ENCODE results near the gene JAKMIP3.

Gene JAKMIP3

DNA sequence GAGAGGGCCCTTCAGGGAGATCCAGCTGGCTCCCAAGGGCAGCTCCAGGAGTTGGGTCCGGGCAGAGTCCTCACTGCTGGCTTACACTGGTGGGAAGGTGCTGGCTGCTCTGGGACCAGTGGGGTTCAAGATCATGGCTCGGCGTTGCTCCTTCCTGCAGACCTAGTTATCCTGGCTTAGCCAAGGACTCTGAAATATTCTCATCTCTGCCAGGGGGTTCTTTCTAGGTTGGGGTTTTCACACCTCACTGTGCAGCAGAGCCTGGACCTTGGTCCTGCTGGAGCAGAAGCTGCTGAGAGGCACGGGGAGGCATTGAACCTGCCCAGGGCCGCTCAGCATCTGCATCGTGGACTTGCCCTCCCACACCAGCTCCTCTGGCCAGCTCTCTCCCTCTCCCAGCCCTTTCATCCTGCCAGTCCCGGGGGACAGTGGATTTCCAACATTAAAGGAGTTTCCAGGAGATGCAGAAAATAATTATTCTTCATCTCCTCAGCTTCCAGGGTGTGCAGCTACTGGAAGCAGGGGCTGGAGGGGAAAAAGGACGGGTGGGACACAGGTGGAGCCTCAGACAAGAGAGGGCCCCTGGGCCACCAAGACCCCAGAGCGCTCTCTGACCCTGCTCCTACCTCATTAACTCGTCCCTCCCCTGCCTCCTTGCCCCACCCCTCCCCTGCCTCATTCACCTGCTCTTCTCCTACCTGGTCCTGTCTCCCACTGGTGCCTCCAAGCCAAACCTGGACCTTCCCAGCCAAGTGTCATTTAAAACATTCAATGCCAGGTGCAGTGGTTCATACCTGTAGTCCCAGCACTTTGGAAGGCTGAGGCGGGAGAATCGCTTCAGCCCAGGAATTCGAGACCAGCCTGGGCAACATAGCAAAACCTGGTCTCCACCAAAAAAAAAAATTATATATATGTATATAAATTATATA, 42.5 kb downstream of the JAKMIP3 start:
- Histone ChIP-seq H3K27me3 (ENCODE audit: control insufficient read depth in 1 of 2, insufficient read depth in 1 of 2, low read length in 2 of 2) (peaks cover 0 to 25% of the 10 kb centered on the region in 2 experiments), H2BK12ac (ENCODE audit: low read length in 2 of 2) (no peak overlapping the region), H3K4me3 (ENCODE audit: insufficient read depth in 1 of 2, low read depth in 1 of 2, low read length in 2 of 2) (no peak overlapping the region), H3K4me1 (ENCODE audit: control insufficient read depth, insufficient read depth, low read depth, low read length) (no peaks in the 10 kb centered on the region), H3K18ac (ENCODE audit: low read depth in 1 of 2, low read length in 2 of 2) (no peak overlapping the region), H3K14ac (ENCODE audit: low read length in 2 of 2) (no peak overlapping the region), H4K91ac (ENCODE audit: low read length) (no peak overlapping the region), H2AFZ (ENCODE audit: low read depth, low read length) (no peak overlapping the region), H3K4me2 (ENCODE audit: low read length, poor library complexity, severe bottlenecking) (no peak overlapping the region), H2AK5ac (ENCODE audit: low read length, severe bottlenecking) (no peak overlapping the region), H3K79me1 (replicated peaks; ENCODE audit: low read length, poor library complexity, severe bottlenecking) (no peaks in the 10 kb centered on the region), H3K23ac (ENCODE audit: low read length in 2 of 2) (no peak overlapping the region), H2BK120ac (ENCODE audit: low read depth, low read length) (no peak overlapping the region), H3K4ac (ENCODE audit: low read depth in 1 of 2, low read length in 2 of 2) (no peak overlapping the region), H3K36me3 (ENCODE audit: control insufficient read depth in 1 of 2, insufficient read depth in 2 of 2, low read depth in 1 of 2, low read length in 2 of 2) (no peaks in the 10 kb centered on the region), H3K9ac (ENCODE audit: low read length) (no peak overlapping the region), H3K27ac (ENCODE audit: low read length, poor library complexity, severe bottlenecking) (no peak overlapping the region), H2BK15ac (ENCODE audit: low read depth, poor library complexity, severe bottlenecking) (no peak overlapping the region), H3K9me3 (ENCODE audit: control insufficient read depth, low read length) (no peaks in the 10 kb centered on the region), H2BK5ac (ENCODE audit: low read depth, low read length, poor library complexity, severe bottlenecking) (no peak overlapping the region), H4K8ac (ENCODE audit: low read length) (no peak overlapping the region)
- WGBS = 74% methylated on average over 9 of the region's 13 CpGs
- DNase-seq = no peak

DNA sequence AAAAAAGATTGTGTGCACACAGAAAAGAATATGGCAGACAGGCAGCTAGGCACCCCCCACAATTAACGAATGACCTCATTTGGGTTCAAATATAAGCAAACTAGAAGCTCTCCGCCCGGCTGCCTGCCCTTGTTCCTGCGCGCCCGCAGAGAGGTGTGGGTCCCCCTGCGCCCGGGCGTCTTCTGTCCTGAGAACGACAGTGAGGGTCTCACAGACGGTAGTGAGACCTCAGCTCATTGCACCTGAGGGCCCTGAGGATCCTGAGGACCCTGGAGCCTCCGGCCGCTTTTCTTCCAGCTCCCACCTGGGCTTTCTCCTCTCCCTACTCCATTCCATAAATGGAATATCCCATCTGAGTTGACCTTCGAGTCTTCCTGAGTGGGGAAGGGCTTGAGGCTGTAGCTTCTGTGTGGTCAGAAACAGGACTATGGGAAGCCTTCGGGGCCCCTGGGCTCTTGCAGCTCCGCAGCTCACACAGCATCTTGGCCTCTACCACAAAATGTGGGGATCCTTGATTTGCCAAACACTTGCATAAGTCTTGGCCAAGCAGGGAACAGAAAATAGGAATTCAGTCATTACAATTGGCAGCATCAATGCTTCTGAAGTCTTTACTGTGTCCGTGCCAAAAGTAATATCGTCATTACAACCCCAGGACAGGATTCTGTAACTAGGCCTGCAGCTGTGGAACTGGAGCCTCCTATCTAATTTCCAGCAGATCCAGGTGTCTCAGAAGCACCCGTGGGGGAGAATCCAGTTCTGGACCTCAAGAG, 43.8 kb downstream of the JAKMIP3 start:
- Histone ChIP-seq H3K4ac (ENCODE audit: low read depth in 1 of 2, low read length in 2 of 2) (no peak overlapping the region), H3K4me2 (ENCODE audit: low read length, poor library complexity, severe bottlenecking) (no peak overlapping the region), H4K91ac (ENCODE audit: low read length) (no peak overlapping the region), H3K9ac (ENCODE audit: low read length) (no peak overlapping the region), H3K79me1 (replicated peaks; ENCODE audit: low read length, poor library complexity, severe bottlenecking) (no peaks in the 10 kb centered on the region), H3K27ac (ENCODE audit: low read length, poor library complexity, severe bottlenecking) (no peak overlapping the region), H3K14ac (ENCODE audit: low read length in 2 of 2) (no peak overlapping the region), H2BK5ac (ENCODE audit: low read depth, low read length, poor library complexity, severe bottlenecking) (no peak overlapping the region), H4K8ac (ENCODE audit: low read length) (no peak overlapping the region), H2AFZ (ENCODE audit: low read depth, low read length) (no peak overlapping the region), H3K27me3 (ENCODE audit: control insufficient read depth in 1 of 2, insufficient read depth in 1 of 2, low read length in 2 of 2) (peaks cover 3 to 19% of the 10 kb centered on the region in 2 experiments), H2BK15ac (ENCODE audit: low read depth, poor library complexity, severe bottlenecking) (no peak overlapping the region), H3K4me3 (ENCODE audit: insufficient read depth in 1 of 2, low read depth in 1 of 2, low read length in 2 of 2) (no peak overlapping the region), H3K4me1 (ENCODE audit: control insufficient read depth, insufficient read depth, low read depth, low read length) (no peaks in the 10 kb centered on the region), H3K18ac (ENCODE audit: low read depth in 1 of 2, low read length in 2 of 2) (no peak overlapping the region), H2BK120ac (ENCODE audit: low read depth, low read length) (no peak overlapping the region), H3K23ac (ENCODE audit: low read length in 2 of 2) (no peak overlapping the region), H3K36me3 (ENCODE audit: control insufficient read depth in 1 of 2, insufficient read depth in 2 of 2, low read depth in 1 of 2, low read length in 2 of 2) (no peaks in the 10 kb centered on the region), H2BK12ac (ENCODE audit: low read length in 2 of 2) (no peak overlapping the region), H3K9me3 (ENCODE audit: control insufficient read depth, low read length) (no peaks in the 10 kb centered on the region), H2AK5ac (ENCODE audit: low read length, severe bottlenecking) (no peak overlapping the region)
- DNase-seq = no peak
- WGBS = 89% methylated on average over 17 of the region's 19 CpGs

DNA sequence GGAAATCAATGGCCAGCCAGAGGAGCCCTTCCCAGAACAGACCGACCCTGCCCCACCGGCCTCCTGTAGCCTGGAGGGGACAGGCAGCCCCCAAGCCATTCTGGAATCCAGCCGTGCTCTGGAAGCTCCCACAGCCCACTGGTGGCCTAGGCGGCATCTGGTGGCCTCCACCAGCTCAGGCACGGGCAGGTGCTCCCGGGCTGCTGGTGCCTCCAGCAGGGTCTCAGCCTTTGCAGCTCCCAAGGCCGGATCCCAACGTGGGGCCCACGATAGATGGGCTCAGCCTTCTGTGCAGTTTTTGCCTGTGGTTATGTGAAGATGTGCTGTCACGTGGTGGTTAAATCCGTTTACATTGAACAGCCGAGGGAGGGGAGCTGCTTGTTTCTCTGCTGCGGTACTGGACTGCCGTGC, 44.4 kb downstream of the JAKMIP3 start:
- H2BK15ac ChIP-seq (ENCODE audit: low read depth, poor library complexity, severe bottlenecking) = no peak overlapping the region
- H2BK5ac ChIP-seq (ENCODE audit: low read depth, low read length, poor library complexity, severe bottlenecking) = no peak overlapping the region
- 84% methylated on average over 10 of the region's 14 CpGs for WGBS
- no peak overlapping the region for H2AK5ac ChIP-seq (ENCODE audit: low read length, severe bottlenecking)
- H3K4me2 ChIP-seq (ENCODE audit: low read length, poor library complexity, severe bottlenecking) = no peak overlapping the region
- no peaks in the 10 kb centered on the region for H3K79me1 ChIP-seq (replicated peaks; ENCODE audit: low read length, poor library complexity, severe bottlenecking)
- no peak overlapping the region for H3K18ac ChIP-seq (ENCODE audit: low read depth in 1 of 2, low read length in 2 of 2)
- no peaks in the 10 kb centered on the region for H3K36me3 ChIP-seq (ENCODE audit: control insufficient read depth in 1 of 2, insufficient read depth in 2 of 2, low read depth in 1 of 2, low read length in 2 of 2)
- no peak overlapping the region for H2BK120ac ChIP-seq (ENCODE audit: low read depth, low read length)
- H3K27me3 ChIP-seq (ENCODE audit: control insufficient read depth in 1 of 2, insufficient read depth in 1 of 2, low read length in 2 of 2) = peaks cover 3 to 19% of the 10 kb centered on the region in 2 experiments
- H3K4me3 ChIP-seq (ENCODE audit: insufficient read depth in 1 of 2, low read depth in 1 of 2, low read length in 2 of 2) = no peak overlapping the region
- no peak for DNase-seq
- no peak overlapping the region for H2AFZ ChIP-seq (ENCODE audit: low read depth, low read length)
- no peak overlapping the region for H3K23ac ChIP-seq (ENCODE audit: low read length in 2 of 2)
- no peak overlapping the region for H3K27ac ChIP-seq (ENCODE audit: low read length, poor library complexity, severe bottlenecking)
- no peak overlapping the region for H4K8ac ChIP-seq (ENCODE audit: low read length)
- no peak overlapping the region for H3K14ac ChIP-seq (ENCODE audit: low read length in 2 of 2)
- no peaks in the 10 kb centered on the region for H3K9me3 ChIP-seq (ENCODE audit: control insufficient read depth, low read length)
- no peaks in the 10 kb centered on the region for H3K4me1 ChIP-seq (ENCODE audit: control insufficient read depth, insufficient read depth, low read depth, low read length)
- H4K91ac ChIP-seq (ENCODE audit: low read length) = no peak overlapping the region
- no peak overlapping the region for H2BK12ac ChIP-seq (ENCODE audit: low read length in 2 of 2)
- no peak overlapping the region for H3K4ac ChIP-seq (ENCODE audit: low read depth in 1 of 2, low read length in 2 of 2)
- H3K9ac ChIP-seq (ENCODE audit: low read length) = no peak overlapping the region

DNA sequence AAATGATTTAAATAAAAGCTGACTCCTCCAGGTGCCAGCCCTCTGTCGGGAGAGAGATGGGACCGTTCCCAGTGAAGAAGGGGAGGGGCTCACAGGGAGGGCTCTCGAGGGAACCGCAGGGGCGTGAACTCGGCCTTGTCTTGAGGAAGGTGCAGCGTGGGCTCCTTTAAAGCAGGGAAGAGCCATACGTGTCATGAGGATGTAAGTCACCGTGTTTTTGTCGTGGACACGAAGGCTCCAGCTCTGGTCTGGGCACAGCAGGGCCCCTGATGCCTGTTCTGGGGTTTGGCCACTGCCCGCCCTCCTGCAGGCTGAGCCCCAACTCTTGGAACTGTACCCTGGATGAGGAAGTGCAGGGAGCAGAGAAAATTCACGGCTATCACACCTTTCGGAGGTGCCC, 45.0 kb downstream of the JAKMIP3 start:
- Histone ChIP-seq H3K23ac (ENCODE audit: low read length in 2 of 2) (no peak overlapping the region), H3K9me3 (ENCODE audit: control insufficient read depth, low read length) (no peaks in the 10 kb centered on the region)
- WGBS = 85% methylated on average over 14 of the region's 14 CpGs

More for the DNA sequence above, 45.0 kb downstream of the JAKMIP3 start:
- Histone ChIP-seq H2AFZ (ENCODE audit: low read depth, low read length) (no peak overlapping the region), H3K27ac (ENCODE audit: low read length, poor library complexity, severe bottlenecking) (no peak overlapping the region), H2BK5ac (ENCODE audit: low read depth, low read length, poor library complexity, severe bottlenecking) (no peak overlapping the region), H3K4me1 (ENCODE audit: control insufficient read depth, insufficient read depth, low read depth, low read length) (peaks cover 1% of the 10 kb centered on the region), H3K79me1 (replicated peaks; ENCODE audit: low read length, poor library complexity, severe bottlenecking) (no peaks in the 10 kb centered on the region), H3K27me3 (ENCODE audit: control insufficient read depth in 1 of 2, insufficient read depth in 1 of 2, low read length in 2 of 2) (peaks cover 3 to 19% of the 10 kb centered on the region in 2 experiments), H3K9ac (ENCODE audit: low read length) (no peak overlapping the region), H3K18ac (ENCODE audit: low read depth in 1 of 2, low read length in 2 of 2) (no peak overlapping the region), H2BK15ac (ENCODE audit: low read depth, poor library complexity, severe bottlenecking) (no peak overlapping the region), H3K4ac (ENCODE audit: low read depth in 1 of 2, low read length in 2 of 2) (no peak overlapping the region), H2BK12ac (ENCODE audit: low read length in 2 of 2) (no peak overlapping the region), H2AK5ac (ENCODE audit: low read length, severe bottlenecking) (no peak overlapping the region), H3K36me3 (ENCODE audit: control insufficient read depth in 1 of 2, insufficient read depth in 2 of 2, low read depth in 1 of 2, low read length in 2 of 2) (no peaks in the 10 kb centered on the region), H3K4me3 (ENCODE audit: insufficient read depth in 1 of 2, low read depth in 1 of 2, low read length in 2 of 2) (no peak overlapping the region), H4K91ac (ENCODE audit: low read length) (no peak overlapping the region), H3K14ac (ENCODE audit: low read length in 2 of 2) (no peak overlapping the region), H2BK120ac (ENCODE audit: low read depth, low read length) (no peak overlapping the region), H3K4me2 (ENCODE audit: low read length, poor library complexity, severe bottlenecking) (no peak overlapping the region), H4K8ac (ENCODE audit: low read length) (no peak overlapping the region)
- DNase-seq = no peak
